ENCODE data around the gene PLCE1.
A peak's percentile ranks its signal among the peaks of the same experiment; 100 is the strongest.
"Not testable (repeated sequence)": the region's sequence is repeated elsewhere in the genome, so short reads cannot be mapped to it uniquely, and the experiment has no call there.

PLCE1 gene

GRCh38 chr10:93993782-93994437, at the start of gene PLCE1:
Gene PLCE1, plus strand, starts transcription at chr10:93993931. Its CDS starts 37,116 bp downstream, at chr10:94031047.
- no peak for DNase-seq (ENCODE audit: low read depth)

- no peak for DNase-seq (ENCODE audit: low read depth)
Observed at GRCh38 chr10:93945819-93946218, 47.9 kb upstream of the PLCE1 start.

- peak; percentile 75 for DNase-seq (ENCODE audit: low read depth)
Observed at GRCh38 chr10:93947055-93947454, 46.7 kb upstream of the PLCE1 start.

GRCh38 chr10:93947524-93947923, 46.2 kb upstream of the PLCE1 start:
- no peak for DNase-seq (ENCODE audit: low read depth)

- DNase-seq (ENCODE audit: low read depth), result no peak
Observed at GRCh38 chr10:93951905-93952304, 41.8 kb upstream of the PLCE1 start.

GRCh38 chr10:93954299-93954698, 39.4 kb upstream of the PLCE1 start:
- DNase-seq (ENCODE audit: low read depth), result no peak

- DNase-seq (ENCODE audit: low read depth), result peak; percentile 63
Observed at GRCh38 chr10:93954726-93955363, 38.9 kb upstream of the PLCE1 start.

- no peak for DNase-seq (ENCODE audit: low read depth)
Observed at GRCh38 chr10:93958834-93959233, 34.9 kb upstream of the PLCE1 start.

- not testable (repeated sequence) for DNase-seq (ENCODE audit: low read depth)
Observed at GRCh38 chr10:93960988-93961387, 32.7 kb upstream of the PLCE1 start.

GRCh38 chr10:93962973-93963372, 30.8 kb upstream of the PLCE1 start:
- no peak for DNase-seq (ENCODE audit: low read depth)

GRCh38 chr10:93963434-93963833, 30.3 kb upstream of the PLCE1 start:
- no peak for DNase-seq (ENCODE audit: low read depth)

- DNase-seq (ENCODE audit: low read depth), result no peak
Observed at GRCh38 chr10:93965911-93966310, 27.8 kb upstream of the PLCE1 start.

GRCh38 chr10:93967756-93968155, 26.0 kb upstream of the PLCE1 start:
- no peak for DNase-seq (ENCODE audit: low read depth)

GRCh38 chr10:93968540-93968945, 25.2 kb upstream of the PLCE1 start:
- DNase-seq (ENCODE audit: low read depth), result no peak

- DNase-seq (ENCODE audit: low read depth), result not testable (repeated sequence)
Observed at GRCh38 chr10:93970433-93971010, 23.2 kb upstream of the PLCE1 start.

GRCh38 chr10:93973748-93974445, 19.8 kb upstream of the PLCE1 start:
- no peak for DNase-seq (ENCODE audit: low read depth)

GRCh38 chr10:93977442-93977841, 16.3 kb upstream of the PLCE1 start:
- DNase-seq (ENCODE audit: low read depth), result no peak

- DNase-seq (ENCODE audit: low read depth), result no peak
Observed at GRCh38 chr10:93980486-93980885, 13.2 kb upstream of the PLCE1 start.

GRCh38 chr10:93991114-93991513, 2.6 kb upstream of the PLCE1 start:
- DNase-seq (ENCODE audit: low read depth), result no peak

GRCh38 chr10:93991596-93992284, 2.0 kb upstream of the PLCE1 start:
- DNase-seq (ENCODE audit: low read depth), result peak; percentile 61

GRCh38 chr10:93992400-93993030, 1.2 kb upstream of the PLCE1 start:
- DNase-seq (ENCODE audit: low read depth), result no peak

- no peak for DNase-seq (ENCODE audit: low read depth)
Observed at GRCh38 chr10:93993414-93993781, 333 bp upstream of the PLCE1 start.
